HCEC 1CT (cell line): ENCODE results near the gene DNAJC17.

ENCODE experiments used
- DNase-seq: peaks from one replicate; pipeline ENCODE4 v3.0.0-alpha.2; 2017

DNAJC17 gene

DNA sequence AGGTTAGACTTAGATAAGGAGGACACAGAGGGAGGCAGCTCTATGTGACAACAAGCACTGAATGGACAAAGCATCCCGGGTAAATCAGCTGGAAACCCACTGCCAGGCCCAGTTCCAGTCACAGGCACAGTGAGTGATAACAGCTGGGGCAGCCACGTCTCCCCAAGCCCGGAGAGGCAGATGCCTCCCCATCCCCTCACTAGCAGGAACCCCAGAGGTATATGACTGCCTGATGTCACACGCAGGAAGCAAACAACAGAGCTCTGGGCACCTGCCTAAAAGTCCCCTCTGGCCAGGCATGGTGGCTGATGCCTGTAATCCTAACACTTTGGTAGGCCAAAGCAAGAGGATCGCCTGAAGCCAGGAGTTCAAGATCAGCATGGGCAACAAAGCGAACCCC is 19.3 kb downstream of the DNAJC17 start:
- DNase-seq, result no peak

DNA sequence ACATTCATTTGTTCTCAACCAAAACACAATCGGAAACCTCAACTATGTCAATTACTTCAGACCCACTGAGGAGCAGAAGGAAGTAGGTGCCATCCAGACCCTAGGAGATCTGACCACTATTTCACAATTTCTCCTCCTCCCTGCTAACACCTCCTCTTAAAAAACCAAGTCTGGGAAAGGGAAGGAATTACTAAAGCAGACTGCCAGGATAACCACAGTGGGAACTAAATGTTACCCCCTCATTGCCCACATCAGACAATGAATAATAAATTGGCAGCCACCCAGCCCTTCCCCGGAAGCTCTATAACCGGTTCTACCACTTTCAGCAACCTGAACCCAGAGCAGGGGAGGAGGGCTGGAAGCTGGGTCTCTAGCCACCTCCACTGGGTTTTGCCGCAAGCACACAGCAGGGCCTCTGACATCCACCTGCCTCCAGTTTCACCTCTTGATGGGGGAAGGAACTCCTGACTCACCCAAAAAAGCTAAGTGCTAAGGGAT is 19.9 kb downstream of the DNAJC17 start:
- peak; percentile 38 for DNase-seq

DNA sequence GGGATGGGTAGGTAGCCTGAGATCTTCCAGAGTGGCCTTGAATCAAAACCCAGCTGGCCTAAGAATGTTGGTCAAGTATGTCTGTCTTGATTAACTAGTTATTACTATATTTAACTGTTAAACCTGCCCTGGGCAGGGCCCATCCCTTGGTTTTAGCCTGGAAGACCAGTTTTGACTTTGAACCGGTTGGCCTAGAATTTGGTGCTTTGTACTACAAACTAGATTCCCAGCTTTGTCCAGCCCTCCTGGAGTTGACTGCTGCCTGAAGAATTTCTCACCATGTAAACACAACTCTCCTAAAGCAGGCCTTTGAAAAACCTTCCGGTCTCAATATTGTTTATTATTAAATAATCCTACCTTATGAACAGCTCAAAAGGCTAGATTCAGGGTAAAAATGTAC is 21.5 kb downstream of the DNAJC17 start:
- no peak for DNase-seq

DNA sequence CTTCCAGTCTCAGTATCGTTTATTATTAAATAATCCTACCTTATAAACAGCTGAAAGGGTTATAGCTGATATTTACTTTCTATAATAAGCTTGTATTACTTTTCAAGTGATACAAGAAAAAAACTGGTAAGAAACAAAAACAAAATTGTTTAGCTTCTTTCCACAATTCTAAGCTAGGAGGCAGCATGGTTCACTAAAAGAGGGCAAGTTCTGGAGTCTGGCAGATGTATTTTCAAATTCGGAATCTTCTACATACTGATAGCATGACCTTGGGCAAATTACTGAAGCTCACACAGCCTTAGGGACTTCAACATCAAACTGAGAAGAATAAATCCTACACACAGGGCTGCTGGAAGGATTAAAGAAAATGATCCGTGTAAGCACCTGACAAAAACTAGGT is 22.1 kb downstream of the DNAJC17 start:
- DNase-seq, result no peak

DNA sequence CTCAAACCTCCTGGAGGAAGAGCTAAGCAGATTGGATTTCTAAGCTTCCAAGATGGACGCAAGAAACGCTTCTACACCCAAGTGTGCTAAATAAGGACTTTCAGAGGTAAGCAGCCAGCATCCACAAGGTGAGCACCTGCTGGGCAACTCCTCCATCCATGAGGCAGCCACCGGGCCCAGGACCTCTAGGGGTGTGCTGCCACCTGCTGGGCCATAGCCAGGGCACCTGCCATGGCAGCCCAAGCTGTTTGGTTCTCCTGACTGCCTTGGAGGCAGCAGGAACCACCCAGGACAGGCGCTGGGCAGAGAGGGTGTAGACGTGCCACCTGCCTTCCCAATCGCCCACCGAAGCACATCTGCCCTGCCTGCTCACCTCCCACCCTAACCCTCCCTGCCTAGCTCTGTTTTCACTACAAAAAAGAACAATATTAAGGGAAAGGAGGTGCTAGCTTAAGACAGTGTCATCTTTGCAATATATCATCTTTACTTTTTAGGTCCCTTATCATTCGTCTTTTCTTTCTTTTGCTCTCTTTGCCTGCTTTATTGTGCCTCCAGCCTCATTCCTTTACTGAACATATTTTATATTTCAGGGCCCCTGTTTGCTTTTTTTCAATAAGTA is 24.6 kb downstream of the DNAJC17 start:
- peak; percentile 21 for DNase-seq

DNA sequence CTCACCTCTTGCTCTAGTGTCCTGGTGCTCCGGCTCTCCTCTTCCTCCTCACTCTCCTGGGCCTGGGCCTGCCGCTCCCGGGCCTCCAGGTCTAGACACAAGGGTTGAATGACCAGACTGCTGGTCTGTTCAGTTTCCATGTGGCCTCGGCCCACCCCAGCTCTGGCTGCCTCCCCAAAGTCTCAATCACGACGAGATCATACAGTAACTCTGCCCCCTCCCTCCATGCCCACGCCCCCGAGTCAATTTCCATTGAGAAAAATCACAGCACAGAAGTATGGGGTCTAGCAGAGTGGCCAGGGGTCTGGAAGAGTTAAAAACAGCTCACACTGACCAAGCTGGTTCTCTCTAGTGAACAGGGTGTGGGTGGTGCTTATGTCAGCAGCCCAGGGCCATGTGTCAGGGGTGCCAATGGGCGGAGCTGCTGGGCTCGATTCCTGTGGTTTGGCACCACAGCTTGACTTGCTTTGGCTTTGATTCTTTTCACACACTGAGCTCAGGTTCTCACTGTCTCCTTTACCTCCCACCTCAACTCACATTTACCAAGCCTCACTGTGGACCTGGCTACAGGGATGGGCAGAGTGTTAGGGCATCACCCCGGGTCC is 30.6 kb downstream of the DNAJC17 start:
- DNase-seq, result no peak

DNA sequence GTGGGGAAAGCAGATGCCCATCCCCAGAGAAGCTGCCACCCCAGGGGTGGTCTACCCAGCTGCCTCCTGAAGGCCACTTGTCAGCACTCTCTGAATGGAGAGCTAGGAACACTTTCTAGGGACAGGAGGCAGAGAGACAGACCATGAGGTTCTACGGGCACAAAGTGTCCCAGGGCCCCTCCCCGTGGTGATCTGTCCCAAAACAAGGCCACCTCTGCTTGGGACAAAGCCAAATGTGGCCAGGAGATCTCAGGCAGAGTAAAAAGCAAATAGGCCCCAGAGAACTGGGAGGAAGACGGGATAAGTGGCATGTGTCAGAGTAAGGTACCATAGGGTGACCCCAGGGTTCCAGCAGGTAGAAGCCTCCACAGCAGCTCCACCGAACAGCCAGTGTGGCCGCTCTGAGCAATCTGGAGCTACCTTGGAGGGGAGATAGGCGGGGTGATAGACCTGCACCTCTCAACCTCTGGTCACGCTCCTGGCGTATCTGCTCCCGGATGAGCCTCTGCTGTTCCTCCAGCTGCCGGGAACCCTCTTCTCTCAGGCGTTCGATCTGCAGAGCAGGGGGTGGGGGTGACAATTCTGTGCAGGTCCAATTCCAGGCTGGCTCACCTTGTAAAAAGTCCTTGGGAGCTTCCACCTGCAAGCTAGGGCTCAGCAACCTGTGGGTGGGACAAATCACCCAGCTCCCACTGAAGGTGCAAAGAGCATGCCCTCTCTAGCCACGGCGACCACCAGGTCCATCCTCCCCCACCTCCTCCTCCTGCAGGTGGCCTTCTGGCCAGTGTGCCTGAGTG is 31.3 kb downstream of the DNAJC17 start:
- DNase-seq, result no peak

DNA sequence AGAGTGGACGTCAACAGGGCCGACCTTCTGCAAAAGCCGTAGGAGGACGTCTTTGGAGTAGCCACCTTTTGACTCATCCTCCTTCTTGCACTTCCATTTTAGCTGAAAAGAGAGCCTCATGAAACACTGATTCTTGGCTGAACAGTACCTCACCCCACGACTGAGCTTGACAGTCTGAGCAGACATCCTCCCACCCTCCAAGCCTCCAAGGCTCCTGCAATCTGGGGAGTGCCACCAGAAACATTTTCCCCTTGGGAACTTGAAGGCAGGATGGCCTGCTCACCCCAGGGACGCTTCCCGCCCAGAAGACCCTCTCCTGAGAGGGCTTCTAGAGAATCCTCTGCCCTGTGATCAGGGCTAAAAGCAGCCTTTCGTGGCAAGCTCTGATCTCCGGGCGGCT is 32.3 kb downstream of the DNAJC17 start:
- no peak for DNase-seq

DNA sequence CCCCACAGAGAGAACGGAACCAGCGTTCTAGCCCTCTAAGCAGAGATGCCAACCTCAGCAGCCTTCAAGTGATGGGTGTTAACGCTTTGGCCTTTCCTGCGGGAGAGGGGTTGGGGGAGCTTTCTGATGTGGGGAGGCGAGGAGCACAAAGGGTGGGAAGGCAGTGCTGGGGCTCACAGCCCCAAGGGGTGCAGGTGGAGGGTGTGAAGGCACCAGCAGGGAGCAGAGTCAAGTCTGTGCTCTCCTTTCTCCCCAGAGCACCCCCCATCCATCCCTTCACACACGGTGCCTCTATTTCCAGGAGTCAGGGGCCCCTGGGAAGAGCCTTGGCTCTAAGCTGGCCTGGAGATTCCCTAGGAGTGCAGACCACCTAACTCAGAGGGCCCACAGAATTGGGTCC is 33.4 kb downstream of the DNAJC17 start:
- no peak for DNase-seq

DNA sequence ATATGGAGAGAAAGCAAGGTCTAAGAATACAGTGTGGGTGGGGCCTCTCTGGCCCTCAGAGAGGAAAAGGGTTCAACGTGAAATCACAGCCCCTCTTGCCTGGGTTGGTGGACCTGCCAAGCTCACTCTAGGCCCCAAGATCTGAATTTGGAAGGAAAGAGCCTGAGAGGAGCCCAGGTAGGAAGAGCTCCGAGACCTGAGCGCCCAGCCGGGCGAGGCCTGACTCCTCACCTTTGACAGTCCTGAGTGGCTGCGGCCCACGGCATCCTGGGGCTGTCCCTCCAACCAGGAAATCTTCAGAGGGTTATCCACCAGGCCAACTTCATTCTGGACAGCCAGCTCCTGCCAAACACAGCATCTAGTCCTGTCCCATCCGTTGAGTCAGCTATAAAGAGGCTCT is 33.8 kb downstream of the DNAJC17 start:
- DNase-seq, result no peak

DNA sequence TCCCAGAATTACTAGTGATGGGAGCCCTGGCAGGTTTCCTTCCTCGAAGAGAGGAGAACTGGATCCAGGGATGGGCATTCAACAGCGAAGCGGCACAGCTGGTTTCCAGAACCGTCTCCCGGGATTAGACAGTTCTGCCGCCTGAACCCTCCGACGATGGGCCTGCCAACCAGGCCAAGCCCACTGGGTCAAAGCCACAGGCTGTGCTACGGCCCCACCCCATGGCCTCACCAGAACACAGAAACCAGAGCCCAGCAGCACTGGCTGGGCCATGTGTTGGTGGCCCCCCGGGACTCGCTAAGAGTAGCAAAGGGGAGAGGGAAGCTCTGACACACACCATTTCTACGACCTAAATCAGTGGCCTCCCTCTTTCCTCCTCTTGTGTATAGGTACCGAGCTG is 35.3 kb downstream of the DNAJC17 start:
- no peak for DNase-seq

DNA sequence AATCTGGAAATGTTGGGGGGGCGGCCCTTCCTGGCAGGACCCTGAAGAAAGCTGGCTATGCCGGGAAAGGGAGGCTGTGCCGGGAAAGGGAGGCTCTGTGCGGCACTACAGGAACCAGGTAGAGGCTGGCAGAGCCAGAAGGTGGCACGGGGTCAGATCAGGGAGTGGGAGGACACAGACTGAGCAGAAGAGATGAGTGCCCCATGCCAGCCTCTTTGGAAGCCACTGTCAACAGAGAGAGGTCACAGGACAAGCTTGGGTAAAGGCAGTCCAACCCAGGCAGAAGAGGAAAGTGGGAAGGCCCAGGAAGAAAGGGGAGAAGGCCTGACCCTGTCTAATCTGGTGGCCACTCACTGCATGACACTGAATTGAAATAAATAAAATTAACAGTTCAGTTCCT is 36.0 kb downstream of the DNAJC17 start:
- DNase-seq, result no peak

DNA sequence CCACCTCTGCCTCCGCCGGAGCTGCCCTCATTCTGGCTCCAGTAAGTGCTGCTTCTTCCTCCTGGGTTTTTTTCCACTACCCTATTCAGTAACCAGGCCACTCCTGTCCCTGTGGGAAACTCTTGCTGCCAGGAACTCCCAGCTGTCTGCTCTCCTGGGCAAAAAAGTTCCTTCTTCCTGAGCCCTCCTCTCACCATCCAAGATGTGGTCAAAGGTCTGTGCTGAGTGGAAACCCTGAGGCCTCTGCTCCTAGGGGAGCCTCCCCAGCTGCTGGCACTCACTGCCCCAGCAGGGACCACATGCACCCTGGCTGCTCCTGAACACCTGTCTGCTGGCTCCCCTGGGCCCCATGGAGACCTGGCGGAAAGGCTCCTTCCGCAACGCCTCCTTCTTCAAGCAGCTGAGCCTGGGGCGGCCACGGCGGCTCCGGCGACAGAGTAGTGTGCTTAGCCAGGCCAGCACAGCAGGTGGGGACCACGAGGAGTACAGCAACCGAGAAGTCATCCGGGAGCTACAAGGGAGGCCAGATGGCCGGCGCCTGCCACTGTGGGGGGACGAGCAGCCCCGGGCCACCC is 37.0 kb downstream of the DNAJC17 start:
- DNase-seq, result no peak

DNA sequence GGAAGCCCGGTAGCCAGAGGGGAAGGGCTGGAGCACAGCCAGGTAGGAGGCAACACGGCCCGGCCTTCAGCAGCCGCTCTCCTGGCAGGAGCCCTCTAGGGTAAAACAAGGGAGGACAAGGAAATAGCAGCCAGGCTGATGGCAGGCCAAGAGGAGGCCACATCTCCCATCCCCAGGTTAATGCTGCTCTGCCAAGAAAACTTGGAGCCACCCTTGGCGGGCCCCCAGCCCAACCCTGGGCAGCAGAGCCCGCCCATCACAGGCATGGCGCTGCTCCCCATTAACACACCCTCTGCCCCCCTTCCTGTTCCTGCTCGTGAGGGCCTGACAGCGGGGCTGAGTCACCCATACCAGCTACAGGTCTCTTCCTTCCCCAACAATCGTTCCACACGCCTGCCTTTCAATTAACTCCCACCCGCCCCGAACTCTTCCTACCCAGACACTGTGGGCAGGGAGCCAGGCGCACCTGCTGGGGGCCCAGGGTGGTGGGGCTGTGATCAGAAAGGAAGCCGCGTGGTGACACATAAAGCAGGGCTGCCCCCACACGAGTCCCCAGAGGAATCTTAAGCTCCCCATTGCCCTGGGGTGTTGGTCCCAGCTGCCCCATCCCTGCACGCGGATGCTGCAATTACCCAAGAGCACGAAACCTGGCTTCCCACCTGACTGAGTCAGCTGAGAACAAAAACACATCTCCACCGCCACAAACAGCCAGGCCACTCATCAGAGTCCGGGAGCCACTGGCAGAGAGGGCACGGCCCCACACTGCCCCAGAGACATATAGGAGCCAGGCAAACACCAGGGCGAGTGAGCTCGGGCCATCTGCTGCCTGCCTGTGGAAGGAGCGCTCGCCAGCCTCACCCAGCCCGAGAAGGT is 37.8 kb downstream of the DNAJC17 start, which contains the start of gene C15orf62:
C15orf62 (plus strand) TSS at position 707 of the 873 bp plus-strand sequence. CDS start 516 bp downstream, outside the sequence.
- DNase-seq, result no peak

DNA sequence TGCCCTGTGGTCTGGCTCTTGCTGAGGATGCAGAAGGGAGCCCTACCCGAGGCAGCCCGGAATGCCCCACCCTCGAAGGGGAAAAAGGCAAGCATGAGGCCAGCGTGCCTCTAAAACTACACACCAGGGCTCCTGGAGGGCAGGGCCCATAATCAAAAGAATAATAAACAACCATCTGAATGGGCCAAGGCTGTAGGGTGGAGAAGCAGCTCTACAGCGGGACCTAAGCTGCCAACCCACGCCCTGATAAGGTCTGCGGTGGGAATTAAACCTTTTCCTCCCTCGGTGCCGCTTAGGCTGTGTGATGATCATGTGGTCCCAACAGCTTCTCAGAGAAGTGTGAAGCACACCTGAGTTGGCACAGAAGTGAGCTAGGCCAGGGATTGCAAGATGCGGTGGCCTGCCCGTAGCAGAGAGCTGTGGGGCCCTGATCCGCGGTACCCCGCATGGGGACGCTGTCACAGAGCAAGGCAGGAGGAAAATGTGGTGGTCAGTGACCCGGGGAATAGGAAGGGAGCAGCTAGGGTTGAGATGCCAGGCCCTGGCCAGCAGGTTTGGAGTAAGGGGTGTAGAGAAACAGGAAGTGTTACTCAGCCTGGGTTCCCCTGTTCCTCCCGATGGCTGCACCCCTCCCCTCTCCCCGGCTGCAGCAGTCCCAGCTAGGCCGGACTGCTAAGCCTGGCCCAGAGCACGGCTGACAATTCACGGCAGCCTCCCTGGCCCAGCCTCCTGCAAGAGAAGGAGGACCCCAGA is 38.6 kb downstream of the DNAJC17 start:
- DNase-seq, result no peak

DNA sequence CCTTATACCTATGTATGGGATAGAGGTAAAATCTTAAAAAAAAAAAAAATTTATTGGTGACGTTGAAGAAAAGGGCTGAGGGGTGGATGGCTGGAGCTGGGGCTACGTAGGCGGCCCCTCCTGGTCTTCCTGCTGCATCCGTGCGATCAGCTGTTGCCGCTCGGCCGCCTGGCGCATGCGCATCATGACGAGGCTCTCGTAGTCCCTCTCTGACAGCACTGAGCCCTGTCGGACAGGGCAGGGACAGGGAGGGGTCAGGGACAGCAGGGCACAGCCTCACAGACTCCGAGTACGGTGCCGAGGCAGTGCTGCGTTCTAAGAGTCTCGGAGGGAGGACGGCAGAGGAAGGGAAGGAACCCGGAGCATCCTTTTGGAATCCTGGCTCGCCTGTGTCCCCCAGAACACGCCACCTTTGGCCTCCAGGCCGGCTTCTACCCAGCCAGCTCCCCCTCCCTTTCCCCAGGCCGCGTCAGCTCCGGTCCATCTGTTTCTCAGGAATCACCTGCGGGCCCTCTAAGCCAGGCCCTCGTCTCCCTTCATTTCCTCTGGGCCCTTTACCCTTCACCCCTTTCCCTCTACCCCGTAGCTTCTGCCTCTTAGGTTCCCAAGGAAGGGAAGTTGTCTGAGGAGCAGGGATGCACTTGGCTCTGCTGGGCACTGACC is 39.3 kb downstream of the DNAJC17 start:
- no peak for DNase-seq

DNA sequence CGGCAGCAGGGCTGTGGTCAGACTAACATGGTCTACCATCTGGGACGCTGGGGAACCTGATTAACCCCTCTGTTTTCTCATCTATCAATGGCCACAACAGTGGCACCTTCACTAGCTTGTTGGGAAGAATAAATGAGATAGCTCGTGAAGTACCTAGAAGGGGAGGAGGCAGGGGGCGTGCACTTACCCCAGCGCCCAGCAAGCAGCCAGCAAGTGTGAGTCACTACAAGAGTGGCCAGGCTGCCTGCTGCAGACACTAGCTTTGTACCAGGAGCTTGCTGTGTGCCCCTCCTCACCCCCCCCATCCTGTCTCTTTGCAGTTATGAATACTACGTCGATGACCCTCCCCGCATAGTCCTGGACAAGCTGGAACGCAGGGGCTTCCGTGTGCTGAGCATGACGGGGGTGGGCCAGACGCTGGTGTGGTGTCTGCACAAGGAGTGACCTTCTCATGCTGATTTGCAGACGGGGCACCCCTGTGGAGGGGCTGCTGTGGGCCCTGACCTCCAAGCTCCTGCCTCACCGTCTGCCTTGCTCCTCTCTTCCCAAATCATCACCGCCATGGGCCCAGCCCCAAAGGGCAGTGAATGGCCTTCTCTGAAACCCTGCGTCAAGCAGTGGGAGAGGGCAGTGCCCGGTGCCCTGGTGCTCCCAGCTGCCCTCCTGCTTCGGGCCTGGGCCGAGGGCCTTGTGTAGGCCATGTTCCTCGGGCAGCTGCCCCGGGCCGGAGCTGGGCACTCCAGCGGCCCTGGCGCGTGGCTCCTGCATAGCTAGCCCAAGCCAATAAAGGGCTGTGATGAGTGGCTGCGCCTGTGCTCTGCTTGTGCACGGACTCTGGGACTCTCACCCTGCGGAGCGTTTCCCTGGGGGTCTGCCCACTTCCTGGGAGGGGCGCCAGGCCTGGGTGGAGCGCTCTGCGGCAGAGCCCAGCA is 40.1 kb downstream of the DNAJC17 start:
- no peak for DNase-seq

DNA sequence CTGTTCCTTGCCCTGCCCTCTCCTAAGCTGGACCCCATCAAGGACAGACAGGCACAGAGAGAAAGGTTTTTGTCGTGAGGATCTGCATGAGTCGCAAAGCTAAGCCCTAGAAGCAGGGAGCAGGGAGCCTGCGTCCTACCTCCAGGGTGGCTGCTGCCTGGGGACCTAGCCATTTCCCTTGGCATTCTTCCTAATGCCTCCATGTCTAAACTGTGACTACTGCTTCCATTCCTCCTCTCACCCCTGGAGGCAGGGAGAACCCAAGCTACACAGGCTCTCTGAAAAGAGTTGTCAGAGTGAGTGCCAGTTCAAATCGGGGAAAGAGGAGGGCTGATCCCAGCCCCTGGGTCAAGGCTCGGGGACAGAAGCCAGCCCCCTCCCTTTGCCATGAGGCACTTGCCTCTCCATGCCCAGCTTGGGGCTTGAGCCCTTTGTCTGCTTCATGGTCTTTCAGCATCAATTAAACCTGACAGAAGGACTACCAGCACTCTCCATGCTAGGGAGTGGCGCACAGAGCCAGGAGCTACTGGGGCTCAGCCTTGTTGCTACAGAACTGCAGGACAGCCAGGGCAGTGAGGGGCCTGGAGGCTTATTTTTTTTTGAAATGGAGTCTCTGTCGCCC is 41.0 kb downstream of the DNAJC17 start:
- no peak for DNase-seq

DNA sequence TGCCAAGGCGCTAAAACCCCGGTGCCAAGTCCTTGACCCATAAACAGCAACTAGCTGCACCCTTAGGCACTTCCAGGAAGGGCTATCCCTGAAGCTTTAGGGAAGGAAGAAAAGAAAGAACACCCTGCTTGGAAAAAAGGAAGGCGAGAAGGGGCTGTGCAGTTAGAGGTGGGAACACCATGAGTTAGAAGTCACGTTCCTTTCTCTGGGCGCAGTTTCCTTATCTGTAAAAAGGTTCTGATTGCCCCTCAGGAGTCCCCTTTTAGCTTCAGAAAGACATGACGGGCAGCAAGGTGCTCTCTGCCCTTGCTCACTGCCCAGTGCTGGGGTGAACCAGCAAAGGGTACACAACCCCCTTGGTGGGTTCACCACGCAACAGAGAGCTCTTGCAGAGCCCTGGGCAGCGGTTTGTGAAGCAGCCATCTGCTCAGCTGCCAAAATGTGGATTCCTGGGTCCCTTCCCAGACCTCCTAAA is 42.6 kb downstream of the DNAJC17 start:
- DNase-seq, result no peak
